Measurements from ENCODE around the gene NEU3.
A peak's percentile ranks its signal among the peaks of the same experiment; 100 is the strongest.
"Not testable (repeated sequence)": the region's sequence is repeated elsewhere in the genome, so short reads cannot be mapped to it uniquely, and the experiment has no call there.

NEU3 gene

DNA sequence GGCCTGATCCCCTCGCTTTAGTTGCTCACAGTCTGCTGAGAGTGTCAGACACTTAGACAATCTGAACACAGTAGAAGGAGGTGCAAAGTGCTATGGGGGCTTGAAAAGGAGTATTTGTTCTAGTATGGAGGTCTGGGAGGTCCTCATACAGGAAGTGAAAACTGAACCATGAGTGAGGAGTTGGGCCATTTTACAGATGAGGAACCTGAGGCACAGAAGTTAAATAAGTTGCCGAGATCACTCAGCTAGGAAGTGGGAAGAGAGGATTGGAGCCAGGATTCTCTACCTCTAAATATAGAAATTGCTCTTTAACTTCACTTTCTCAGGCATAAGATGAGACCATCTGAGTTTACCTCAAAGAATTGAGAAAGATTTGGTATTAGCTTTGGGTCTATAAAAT lies 4.0 kb upstream of the NEU3 start:
- DNase-seq: peak; percentile 11

DNA sequence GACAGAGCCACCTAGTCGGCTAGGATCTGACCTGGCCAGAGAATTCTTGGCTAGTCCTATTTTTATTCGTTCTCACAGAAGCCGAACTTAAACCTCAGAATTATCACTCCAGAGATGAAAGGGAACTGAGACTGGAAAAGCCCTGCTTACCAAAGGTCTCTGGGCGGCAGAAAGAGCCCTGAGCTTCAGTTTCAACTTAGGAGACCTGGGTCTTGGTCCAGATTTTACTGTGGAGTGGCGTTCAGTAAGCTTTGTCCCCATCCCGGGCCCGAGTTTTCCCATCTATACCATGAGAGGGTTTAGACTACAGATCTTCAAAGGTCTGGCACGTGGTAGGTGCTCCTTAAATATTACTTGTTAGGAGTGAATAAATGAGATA lies 516 bp downstream of the NEU3 start:
- peak; percentile 23 for DNase-seq

DNA sequence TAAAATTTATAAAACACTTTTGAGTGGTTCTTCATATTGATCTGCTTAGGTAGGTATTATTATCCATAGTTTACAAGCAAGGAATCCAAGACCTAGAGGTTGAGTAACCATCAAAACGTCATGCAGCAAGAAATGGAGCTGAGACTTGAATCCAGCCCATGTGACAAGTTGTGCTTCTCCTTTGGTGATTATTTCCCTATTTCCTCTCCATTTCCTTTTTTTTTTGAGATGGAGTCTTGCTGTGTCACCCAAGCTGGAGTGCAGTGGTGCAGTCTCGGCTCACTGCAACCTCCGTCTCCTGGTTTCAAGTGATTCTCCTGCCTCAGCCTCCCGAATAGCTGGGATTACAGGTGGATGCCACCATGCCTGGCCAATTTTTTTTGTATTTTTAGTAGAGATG lies 1.4 kb downstream of the NEU3 start:
- DNase-seq: peak; percentile 61

DNA sequence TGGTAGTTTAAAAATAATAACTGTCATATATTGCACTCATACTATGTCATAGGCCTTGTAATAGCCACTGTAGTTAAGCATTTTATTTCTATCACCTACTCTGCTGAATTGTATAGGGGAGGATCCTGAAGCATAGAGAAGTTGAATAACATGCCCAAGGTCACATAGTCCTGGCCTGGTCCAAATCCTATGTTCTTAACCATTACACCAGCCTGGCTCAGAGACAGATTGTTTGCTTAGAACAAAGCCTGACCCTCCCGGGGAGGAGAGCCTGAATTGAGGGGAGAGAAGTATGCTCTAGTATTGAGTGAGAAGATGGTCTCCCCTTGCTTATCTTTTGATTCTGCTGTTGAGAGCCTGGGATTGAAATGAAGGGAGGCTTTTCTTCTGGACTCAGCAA lies 2.2 kb downstream of the NEU3 start:
- DNase-seq: no peak

DNA sequence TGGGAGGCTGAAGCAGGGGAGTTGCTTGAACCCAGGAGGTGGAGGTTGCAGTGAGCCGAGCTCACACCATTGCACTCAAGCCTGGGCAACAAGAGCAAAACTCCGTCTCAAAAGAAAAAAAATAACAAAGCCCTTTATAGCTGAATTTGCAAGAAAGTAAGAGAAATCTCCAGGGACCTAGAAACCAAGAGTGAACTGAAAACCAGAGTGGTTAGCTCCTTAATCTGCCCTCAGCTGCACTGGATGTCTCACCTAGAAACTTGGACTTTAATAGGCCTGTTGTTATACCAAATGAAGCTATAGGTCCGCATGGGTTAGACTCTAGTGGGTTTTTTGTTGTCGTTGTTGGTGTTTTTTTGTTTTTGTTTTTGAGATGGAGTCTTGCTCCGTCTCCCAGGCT lies 4.1 kb downstream of the NEU3 start:
- DNase-seq: no peak

DNA sequence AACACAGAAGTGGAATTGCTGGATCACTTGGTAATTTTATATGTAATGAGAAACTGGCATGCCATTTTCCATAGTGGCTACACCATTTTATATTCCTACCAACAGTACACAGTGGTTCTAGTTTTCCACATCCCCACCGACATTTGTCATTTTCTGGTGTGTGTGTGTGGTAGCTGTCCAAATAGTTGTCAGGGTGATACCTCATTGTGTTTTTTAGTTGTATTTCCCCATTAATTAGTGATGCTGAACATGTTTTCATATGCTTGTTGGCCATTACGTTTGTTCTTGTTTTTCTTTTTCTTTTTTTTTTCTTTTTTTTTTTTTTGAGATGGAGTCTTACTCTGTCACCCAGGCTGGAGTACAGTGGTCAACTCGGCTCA lies 12.2 kb downstream of the NEU3 start:
- no peak for DNase-seq

DNA sequence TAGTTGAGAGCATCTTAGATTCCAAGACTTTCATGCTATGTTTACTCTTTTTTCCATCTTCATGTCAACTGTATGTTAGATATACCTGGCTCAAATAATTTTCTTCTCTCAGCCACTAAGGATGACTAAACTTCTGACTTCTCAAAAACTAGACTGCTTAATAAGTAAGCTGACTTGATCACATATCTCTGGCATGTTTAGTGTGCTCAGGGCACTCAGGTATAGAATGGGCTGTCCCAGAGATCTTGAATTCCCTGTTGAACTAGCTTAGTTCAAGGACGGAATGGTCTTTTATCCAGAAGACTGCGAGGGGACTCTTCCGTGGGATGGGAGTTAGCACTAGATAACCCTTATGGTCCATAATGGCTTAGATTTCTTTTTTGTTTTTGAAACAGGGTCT lies 13.0 kb downstream of the NEU3 start:
- DNase-seq: no peak

DNA sequence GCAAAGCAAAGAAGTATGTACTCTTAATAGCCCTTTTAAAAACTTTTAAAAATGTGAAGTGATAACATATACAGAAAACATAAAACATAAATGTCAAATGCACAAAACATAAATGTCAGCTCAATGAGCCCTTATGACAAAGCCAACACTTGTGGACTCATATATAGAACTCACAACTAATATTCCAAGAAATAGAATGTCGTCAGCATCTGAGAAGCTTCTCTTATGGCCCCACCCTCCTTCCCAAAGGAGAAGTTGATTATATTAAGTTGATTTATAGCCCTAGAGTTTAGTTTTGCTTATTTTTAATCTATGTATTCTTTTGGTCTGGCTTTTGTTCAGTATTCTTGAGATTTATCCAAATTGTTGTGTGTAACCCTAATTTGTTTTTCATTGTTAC lies 13.8 kb downstream of the NEU3 start:
- no peak for DNase-seq

DNA sequence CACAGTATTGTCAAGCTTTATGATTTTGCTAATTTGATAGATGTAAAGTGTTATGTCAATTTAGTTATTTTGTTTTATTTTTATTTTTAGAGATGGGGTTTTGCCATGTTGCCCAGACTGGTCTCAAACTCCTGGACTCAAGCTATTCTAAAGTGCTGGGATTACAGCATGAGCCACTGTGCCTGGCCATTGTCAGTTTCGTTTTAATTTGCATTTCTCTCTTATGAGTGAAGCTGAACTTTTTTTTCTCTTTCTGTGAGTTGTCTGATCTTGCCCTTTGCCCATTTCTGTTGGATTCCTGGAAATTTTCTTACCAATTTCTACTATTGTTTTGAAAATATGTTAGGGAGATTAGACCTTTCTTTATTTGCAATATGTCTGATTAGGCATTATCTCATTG lies 15.5 kb downstream of the NEU3 start:
- no peak for DNase-seq

DNA sequence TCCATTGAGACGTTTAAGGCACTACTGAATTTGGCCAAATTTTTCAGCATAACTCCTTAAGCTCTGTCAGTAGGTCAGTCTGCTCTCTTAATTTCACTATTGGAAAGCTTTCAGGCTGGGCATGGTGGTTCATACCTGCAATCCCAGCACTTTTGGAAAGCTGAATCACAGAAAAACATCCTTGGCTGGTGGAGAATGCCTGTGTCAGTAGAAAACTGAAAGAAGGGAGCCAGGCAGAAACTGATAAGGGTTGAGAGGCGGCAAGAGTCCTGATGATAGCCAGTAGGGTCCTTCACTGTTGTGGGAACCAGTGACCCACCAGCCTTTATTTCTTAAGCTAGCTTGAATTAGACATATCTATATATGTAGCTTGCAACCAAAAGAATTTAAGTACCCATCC lies 22.6 kb downstream of the NEU3 start:
- no peak for DNase-seq

DNA sequence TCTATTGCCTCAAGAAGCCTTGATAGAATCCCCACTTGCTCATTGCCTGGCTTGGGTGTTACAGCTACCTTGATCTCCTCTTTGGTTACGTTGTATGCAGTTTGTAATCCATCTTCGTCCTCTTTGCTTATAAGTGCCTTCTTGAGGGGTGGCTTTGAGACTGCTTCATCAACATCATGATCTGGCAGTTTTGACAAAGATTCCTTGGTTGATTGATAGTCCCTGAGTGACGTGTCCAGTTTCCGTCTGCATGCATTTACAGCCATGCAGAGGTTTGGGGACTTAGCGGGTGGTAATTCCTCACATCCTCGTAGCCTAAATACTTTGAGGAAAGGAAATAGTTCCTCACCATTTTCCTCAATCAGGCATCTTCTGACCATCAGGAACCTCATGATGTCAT lies 23.1 kb downstream of the NEU3 start:
- DNase-seq: no peak

DNA sequence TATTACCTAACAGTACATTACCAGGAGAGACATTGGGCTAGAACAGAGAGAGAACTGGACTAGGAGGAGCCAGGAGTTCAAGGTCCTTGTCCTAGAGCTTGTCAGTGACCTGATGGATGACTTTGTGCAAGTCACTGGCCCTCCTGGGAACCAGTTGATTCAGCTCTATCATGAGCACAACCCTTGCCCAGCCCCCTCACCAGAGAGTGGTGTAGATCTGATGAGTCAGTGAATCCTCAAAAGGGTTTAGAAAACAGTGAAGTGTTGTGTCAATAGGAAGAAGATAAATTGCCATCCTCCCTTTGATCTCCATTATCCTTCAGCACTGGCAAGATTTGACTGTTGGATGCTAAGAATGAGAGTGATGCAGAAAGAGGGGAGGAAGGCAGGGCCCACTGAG lies 24.3 kb downstream of the NEU3 start:
- DNase-seq: no peak

DNA sequence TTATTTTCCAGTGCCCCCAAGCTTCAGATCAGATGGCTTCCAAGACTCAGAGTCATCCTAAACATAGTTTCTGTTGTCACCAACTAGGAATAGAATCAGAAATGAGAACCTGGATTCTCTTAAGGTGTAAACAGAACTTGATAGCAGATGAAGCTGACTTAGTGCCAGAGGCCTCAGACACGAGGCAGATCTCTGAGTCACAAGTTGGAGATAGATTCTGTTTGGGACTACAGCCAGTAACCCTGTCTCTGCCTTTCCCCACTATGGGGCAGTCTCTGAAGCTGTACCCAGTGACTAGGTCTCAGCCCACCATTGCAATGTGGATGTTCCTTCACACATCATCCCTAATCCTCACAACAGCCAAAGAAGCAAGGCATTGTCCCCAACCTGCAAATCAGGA lies 25.4 kb downstream of the NEU3 start:
- DNase-seq: no peak

DNA sequence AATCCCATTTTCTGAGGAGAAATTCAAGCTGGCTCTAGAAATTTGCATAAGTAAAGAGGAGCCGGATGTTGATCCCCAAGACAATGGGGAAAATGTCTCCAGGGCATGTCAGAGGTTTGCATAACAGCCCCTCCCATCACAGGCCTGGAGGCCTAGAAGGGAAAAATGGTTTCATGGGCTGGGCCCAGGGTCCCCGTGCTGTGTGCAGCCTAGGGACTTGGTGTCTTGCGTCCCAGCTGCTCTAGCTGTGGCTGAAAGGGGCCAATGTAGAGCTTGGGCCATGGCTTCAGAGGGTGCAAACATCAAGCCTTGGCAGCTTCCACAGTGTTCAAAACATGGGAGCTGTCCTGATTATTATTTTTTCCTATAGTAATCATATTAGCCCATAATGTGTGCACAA lies 30.5 kb downstream of the NEU3 start:
- not testable (repeated sequence) for DNase-seq

DNA sequence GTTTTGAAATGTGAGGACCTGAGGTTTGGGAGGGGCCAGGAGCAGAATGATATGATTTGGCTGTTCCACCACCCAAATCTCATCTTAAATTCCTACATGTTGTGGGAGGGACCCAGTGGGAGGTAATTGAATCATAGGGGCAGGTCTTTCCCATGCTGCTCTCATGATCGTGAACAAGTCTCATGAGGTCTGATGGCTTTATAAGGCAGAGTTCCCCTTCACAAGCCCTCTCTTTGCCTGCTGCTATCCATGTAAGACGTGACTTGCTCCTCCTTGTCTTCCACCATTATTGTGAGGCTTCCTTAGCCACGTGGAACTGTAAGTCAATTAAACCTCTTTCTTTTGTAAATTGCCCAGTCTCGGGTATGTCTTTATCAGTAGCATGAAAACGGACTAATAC lies 31.6 kb downstream of the NEU3 start:
- not testable (repeated sequence) for DNase-seq

DNA sequence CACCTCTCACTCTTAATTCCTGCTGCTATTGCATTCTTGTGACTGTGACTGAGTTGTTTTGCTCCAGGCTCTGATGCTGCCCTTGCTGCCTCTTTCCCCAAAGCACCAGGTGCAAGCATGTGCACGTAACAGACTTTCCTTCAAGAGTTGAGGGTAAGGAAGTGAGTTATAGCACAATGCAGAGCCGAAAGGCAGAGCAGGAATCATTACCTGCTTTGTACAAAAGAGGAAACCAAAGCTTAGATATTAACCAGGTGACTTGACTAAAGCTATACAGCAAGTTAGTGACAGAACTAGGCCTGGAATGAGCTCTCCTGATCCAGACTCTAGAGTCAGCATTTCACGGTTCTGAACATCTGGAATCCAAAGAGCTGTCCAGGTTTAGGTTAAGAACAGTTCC lies 33.6 kb downstream of the NEU3 start:
- DNase-seq: no peak

DNA sequence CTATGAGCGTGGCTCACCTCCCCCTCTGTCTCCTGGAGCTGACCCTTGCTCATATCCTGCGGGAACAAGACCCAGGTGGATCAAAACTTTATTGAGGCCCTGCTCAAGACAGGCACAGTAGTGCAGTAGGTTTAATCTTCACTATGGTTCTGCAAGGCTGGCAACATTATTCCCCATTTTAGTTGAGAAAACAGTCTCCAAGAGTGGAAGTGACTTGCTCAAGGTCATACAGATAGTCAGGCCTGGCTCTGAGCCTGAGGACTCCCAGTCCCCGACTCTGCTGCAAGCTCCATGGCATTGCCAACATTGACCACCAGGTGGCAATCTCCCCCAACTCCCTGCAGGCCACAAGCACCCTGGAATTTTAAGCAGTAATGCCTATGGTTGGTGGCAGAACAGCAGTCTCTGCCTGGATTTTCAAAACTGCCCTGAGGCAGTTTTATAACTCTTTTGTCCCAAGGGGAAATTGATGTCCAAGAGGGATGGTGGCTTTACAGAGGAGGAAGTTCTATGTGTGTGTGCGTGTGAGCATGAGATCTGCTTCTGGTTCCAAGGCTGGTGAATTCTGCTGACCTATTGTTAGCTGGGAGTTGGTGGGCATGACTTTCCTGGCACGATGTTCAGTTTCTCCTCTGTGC lies 34.1 kb downstream of the NEU3 start:
- peak; percentile 33 for DNase-seq

DNA sequence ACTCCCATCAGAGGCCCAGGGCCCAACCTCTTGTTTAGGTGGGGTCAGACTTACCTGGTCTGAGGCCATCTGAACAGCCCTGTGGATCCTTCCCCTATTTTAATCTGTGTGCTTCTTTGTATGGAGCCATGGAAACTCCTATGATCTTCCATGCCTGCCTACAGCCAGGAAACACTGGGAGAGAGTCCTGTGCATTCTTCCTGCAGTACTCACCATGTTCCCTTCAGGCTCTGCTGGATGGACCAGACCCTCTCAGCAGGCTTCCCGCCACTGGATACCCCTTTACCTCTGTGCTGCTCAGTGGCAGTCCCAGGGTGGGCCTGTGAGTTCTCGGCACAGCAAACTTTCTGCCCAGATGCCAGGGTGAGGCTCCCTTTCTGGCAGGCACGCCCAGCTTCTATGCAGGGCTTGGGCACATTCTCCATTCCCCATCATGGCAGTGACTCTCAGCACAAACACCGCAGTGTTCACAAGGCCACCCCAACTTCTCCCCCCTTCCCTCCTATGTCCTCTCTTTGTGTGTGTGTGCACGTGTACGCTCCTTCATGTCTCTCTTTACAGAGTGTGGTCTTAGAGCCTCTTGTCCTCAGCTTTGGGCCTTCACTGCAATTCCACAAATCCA lies 34.8 kb downstream of the NEU3 start:
- no peak for DNase-seq

DNA sequence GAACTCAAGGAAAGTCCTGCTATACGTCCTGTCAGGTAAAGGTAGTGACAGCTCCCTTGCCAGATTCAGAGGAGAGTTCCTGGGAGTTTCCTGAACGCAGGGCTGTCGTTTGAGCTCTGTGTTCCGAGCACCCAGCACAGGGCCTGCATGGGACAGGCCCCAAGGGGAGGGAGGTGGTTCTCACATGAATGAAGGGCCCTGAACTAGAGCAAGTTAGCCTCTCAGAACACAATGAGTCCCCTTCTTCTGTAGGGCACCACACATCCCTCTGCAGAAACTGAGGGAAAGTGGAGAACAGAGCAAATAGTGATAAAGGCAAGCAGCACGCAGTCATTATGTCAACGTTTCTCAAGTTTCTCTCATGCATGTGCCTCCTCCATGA lies 35.3 kb downstream of the NEU3 start:
- no peak for DNase-seq

DNA sequence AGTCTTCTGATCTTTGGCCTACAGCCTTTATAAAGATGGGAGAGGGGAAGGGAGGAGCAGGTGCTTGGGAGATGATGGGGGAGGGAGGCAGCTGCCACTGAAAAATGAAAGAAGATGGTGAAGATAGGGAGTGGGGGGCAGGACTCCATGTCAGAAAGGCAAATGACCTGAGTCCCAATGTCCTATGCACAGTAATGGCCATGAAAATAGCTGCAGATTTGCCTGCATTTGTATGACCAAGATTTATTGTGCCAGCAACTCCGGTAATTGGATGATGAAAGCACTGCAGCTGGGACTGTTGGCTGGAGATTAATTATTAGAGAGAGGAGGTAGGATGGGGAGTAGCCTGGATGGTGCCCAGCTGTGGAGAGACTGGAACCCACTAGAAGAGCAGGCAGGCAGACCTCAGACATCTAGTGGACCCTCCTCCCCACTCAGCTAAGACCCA lies 36.1 kb downstream of the NEU3 start:
- no peak for DNase-seq

DNA sequence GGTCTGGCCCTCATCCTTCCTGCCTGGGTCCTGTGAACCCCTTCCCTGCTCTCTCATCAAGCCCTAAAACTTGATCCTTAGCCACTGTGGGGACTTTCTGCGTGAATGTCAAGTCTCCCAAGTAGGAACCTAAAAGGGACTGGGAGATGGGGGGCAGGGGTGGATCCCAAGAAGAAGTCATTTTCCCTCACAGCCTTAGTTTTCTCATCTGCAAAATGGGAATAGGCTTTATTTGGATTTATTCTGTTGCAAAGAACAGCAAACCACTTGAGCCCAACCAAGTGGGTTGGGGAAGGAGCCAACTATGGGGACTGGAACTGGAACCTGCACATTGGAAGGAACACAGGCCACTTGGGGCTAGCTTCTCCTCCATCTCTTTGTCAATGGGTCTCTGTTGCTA lies 36.8 kb downstream of the NEU3 start:
- no peak for DNase-seq

DNA sequence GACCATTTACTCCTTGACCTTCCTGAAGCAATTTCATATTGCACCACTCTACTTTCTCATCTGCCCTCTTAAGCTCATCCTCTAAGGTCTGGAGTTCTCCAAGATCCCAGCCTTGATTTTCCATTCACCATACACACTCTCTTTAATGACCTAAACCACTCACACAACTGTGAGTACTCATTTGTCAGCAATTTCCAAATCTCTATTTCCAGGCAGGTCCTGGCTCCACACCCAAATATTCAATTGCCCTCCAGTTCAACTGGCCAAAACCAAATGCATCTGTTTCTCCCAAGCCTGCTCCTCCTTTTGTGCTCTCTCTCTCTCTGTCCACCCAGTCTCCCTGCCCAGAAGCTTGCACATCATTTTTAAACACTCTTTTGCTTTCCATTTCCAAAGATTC lies 39.6 kb downstream of the NEU3 start:
- DNase-seq: no peak

DNA sequence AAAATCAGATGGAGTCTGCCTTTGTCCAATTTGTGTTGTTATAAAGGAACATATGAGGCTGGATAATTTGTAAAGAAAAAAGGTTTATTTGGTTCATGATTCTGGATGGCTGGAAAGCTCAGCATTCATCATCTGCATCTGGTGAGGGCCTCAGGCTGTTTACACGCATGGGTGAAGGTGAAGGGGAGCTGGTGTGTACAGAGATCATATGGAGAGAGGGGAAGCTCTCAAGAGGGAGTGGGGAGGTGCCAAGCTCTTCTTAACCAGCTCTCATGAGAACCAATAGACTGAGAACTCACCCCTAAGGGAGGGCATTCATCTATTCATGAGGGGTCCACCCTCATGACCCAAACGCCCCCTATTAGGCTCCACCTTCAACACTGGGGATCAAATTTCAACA lies 40.0 kb downstream of the NEU3 start:
- DNase-seq: no peak

DNA sequence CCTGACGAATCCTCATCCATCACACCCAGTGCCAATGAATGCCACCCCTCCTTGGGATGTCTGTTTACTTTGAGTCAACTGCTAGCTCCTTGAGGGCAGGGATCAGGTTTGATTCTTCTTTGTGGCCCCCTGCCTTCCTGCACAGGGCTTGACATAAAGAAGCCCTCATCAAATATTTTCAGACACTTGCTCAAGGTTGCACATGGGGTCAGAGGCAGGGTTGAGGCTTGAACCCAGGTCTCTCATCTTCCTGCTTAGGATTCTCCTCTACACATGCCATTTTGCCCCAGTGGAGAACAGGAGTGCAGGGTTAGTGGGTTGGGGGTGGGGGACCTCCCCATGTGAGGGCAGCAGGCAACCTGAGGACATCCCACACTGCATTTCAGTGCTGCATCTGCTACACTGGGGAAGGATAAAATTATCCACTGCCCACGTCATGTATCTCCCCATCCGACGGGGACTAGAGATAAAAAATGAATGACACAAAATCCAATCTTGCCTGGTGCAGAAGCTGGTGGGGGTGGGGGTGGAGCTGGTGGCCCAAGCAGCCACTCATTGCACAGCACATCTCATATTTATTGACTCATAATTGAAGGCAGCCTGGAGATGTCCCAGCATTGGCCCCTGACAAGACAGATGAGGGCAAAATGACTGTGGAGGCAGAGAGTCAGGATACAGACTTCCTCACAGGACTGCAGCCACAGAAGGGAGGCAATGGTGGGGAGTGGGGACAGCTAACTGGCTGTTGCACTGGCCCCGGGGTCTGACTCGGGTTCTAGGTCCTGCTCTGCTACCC lies 41.3 kb downstream of the NEU3 start:
- DNase-seq: no peak
